Mesenchymal stem cell (in vitro differentiated cells and primary cell): ENCODE results near the gene CTNND1.

Source experiments
- DNase-seq: peaks from one replicate; pipeline ENCODE4 v3.0.0-alpha.2; 2013
- H2AFZ ChIP-seq: one replicate; pipeline ENCODE4 v1.6.1; 2013; ENCODE audit warnings: low read depth, mild to moderate bottlenecking, control low read depth, inconsistent platforms, low read length, moderate library complexity
- H2AK5ac ChIP-seq: 2 replicates; pipeline ENCODE4 v1.6.1; 2013; ENCODE audit warnings: low read length, moderate library complexity, mild to moderate bottlenecking, inconsistent platforms; ENCODE audit not compliant: severe bottlenecking
- H2BK120ac ChIP-seq: one replicate; pipeline ENCODE4 v1.6.1; 2013; ENCODE audit warnings: low read depth, mild to moderate bottlenecking, inconsistent platforms, low read length, moderate library complexity
- H2BK12ac ChIP-seq, 2 experiments: one replicate each; pipeline ENCODE4 v1.6.1; 2013; ENCODE audit warnings: inconsistent platforms in 2 of 2, low read length in 2 of 2, mild to moderate bottlenecking in 2 of 2, moderate library complexity in 2 of 2, control low read depth in 1 of 2
- H2BK15ac ChIP-seq: one replicate; pipeline ENCODE4 v1.6.1; 2013; ENCODE audit warnings: mild to moderate bottlenecking, low read depth, inconsistent platforms; ENCODE audit not compliant: poor library complexity, severe bottlenecking
- H2BK5ac ChIP-seq: 2 replicates; pipeline ENCODE4 v1.6.1; 2013; ENCODE audit warnings: low read depth, mild to moderate bottlenecking, low read length, control low read depth, inconsistent platforms; ENCODE audit not compliant: poor library complexity, severe bottlenecking
- H3K14ac ChIP-seq, 2 experiments: one replicate each; pipeline ENCODE4 v1.6.1; 2013; ENCODE audit warnings: inconsistent platforms in 2 of 2, low read length in 2 of 2, control low read depth in 1 of 2, mild to moderate bottlenecking in 1 of 2, moderate library complexity in 1 of 2
- H3K18ac ChIP-seq, 2 experiments: one replicate each; pipeline ENCODE4 v1.6.1; 2013; ENCODE audit warnings: inconsistent platforms in 2 of 2, low read length in 2 of 2, control low read depth in 1 of 2, low read depth in 1 of 2, mild to moderate bottlenecking in 1 of 2
- H3K23ac ChIP-seq, 2 experiments: one replicate each; pipeline ENCODE4 v1.6.1; 2013; ENCODE audit warnings: inconsistent platforms in 2 of 2, low read length in 2 of 2, mild to moderate bottlenecking in 2 of 2, moderate library complexity in 2 of 2, control low read depth in 1 of 2
- H3K27ac ChIP-seq: 2 replicates; pipeline ENCODE4 v1.5.1; 2013; ENCODE audit warnings: mild to moderate bottlenecking, moderate library complexity, low read length, control low read depth, inconsistent platforms; ENCODE audit not compliant: poor library complexity, severe bottlenecking
- H3K27me3 ChIP-seq, 2 experiments: 2 replicates each; pipeline versions ENCODE4 v1.6.1 to v1.7.0; 2013; ENCODE audit warnings: low read length in 2 of 2, mild to moderate bottlenecking in 2 of 2, moderate library complexity in 2 of 2, control low read depth in 1 of 2, inconsistent platforms in 1 of 2; ENCODE audit not compliant: control insufficient read depth in 1 of 2, insufficient read depth in 1 of 2
- H3K36me3 ChIP-seq, 2 experiments: 2 replicates each; pipeline versions ENCODE4 v1.6.1 to v1.7.0; 2013; ENCODE audit warnings: low read length in 2 of 2, control low read depth in 1 of 2, inconsistent platforms in 1 of 2, low read depth in 1 of 2, mild to moderate bottlenecking in 1 of 2; ENCODE audit not compliant: insufficient read depth in 2 of 2, control insufficient read depth in 1 of 2
- H3K4ac ChIP-seq, 2 experiments: one replicate each; pipeline ENCODE4 v1.6.1; 2013; ENCODE audit warnings: inconsistent platforms in 2 of 2, low read length in 2 of 2, mild to moderate bottlenecking in 2 of 2, moderate library complexity in 2 of 2, control low read depth in 1 of 2, low read depth in 1 of 2
- H3K4me1 ChIP-seq: 2 replicates; pipeline ENCODE4 v1.6.1; 2013; ENCODE audit warnings: low read depth, low read length, control low read depth; ENCODE audit not compliant: control insufficient read depth, insufficient read depth
- H3K4me2 ChIP-seq: 2 replicates; pipeline ENCODE4 v1.6.1; 2013; ENCODE audit warnings: low read length, mild to moderate bottlenecking, inconsistent platforms; ENCODE audit not compliant: poor library complexity, severe bottlenecking
- H3K4me3 ChIP-seq, 2 experiments: 2 replicates each; pipeline versions ENCODE4 v1.5.1 to v1.7.0; 2013; ENCODE audit warnings: low read length in 2 of 2, mild to moderate bottlenecking in 2 of 2, control low read depth in 1 of 2, low read depth in 1 of 2; ENCODE audit not compliant: insufficient read depth in 1 of 2
- H3K79me1 ChIP-seq: replicated peaks from 2 replicates; pipeline ENCODE4 v1.6.1; 2013; ENCODE audit warnings: mild to moderate bottlenecking, control low read depth, low read length, inconsistent platforms; ENCODE audit not compliant: poor library complexity, severe bottlenecking
- H3K9ac ChIP-seq: 2 replicates; pipeline ENCODE4 v1.7.0; 2013; ENCODE audit warnings: mild to moderate bottlenecking, low read length, moderate library complexity
- H3K9me3 ChIP-seq: 2 replicates; pipeline ENCODE4 v1.7.0; 2013; ENCODE audit warnings: mild to moderate bottlenecking, low read length; ENCODE audit not compliant: control insufficient read depth
- H4K8ac ChIP-seq: one replicate; pipeline ENCODE4 v1.6.1; 2013; ENCODE audit warnings: inconsistent platforms, mild to moderate bottlenecking, low read length, moderate library complexity
- H4K91ac ChIP-seq: one replicate; pipeline ENCODE4 v1.6.1; 2013; ENCODE audit warnings: mild to moderate bottlenecking, low read length, inconsistent platforms
- WGBS: methylation state at CpG from one replicate; pipeline ENCODE4 v1.1.7; 2013; ENCODE audit warnings: mixed read lengths; 5-methylcytosine and 5-hydroxymethylcytosine counted together

Gene CTNND1

DNA sequence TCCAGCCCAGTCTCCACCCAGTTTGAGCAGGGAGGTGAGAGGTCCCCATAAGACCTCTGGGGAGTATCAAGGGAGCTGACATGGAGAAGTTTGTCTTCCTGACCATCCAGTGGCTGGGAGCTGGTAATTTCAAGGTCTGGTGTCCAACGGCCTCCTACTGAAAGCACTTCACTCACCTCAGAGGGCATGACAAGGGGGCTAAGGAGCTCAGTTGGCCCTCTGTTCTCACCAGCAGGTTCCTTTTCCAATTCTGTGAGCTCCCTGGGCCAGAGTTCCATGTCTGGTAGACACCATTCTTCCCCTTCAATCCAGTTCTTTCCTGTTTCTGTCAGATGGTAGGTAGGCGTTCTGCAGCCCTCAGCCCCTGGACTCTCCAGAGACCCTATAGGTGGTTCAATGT, 17.2 kb upstream of the CTNND1 start:
- H2AFZ ChIP-seq, result no peak overlapping the region
- no peak for DNase-seq

DNA sequence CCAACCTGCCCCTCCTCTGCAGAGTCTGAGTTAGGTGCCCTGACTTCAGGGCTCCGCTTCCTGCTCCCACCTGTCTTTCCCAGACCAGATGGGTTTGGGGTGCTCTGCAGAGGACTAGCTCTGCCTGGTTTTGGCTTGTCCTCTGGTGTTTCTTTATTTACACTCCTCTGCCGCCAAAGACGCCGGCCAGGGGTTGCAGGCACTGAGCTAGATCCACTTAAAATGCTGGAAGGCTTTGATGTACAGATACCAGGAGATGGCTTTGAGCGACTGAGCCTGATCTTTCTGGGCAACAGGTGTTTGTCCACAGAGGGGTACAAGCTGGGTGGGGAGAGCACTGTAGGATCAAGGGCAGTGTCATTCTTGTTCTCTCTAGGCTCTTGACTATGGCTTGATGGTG, 16.4 kb upstream of the CTNND1 start:
- no peak for DNase-seq
- H3K4ac ChIP-seq, result no peak overlapping the region
- H3K18ac ChIP-seq, result no peak overlapping the region
- no peaks in the 10 kb centered on the region for H3K4me1 ChIP-seq
- H3K9me3 ChIP-seq, result no peaks in the 10 kb centered on the region
- H3K4me2 ChIP-seq, result no peak overlapping the region
- H2BK5ac ChIP-seq, result no peak overlapping the region
- H2AK5ac ChIP-seq, result no peak overlapping the region
- H4K8ac ChIP-seq, result no peak overlapping the region
- H3K9ac ChIP-seq, result no peak overlapping the region
- 96% methylated on average over 5 of the region's 5 CpGs for WGBS
- H2BK120ac ChIP-seq, result no peak overlapping the region
- H3K27ac ChIP-seq, result no peak overlapping the region
- no peak overlapping the region for H2AFZ ChIP-seq
- peaks cover 26 to 72% of the 10 kb centered on the region in 2 experiments for H3K36me3 ChIP-seq
- no peak overlapping the region for H2BK12ac ChIP-seq
- no peak overlapping the region for H4K91ac ChIP-seq
- H2BK15ac ChIP-seq, result peak overlapping the region; percentile 61
- H3K23ac ChIP-seq, result no peak overlapping the region
- peaks cover 29% of the 10 kb centered on the region for H3K79me1 ChIP-seq
- no peak overlapping the region for H3K4me3 ChIP-seq
- no peak overlapping the region for H3K14ac ChIP-seq
- no peaks in the 10 kb centered on the region for H3K27me3 ChIP-seq

More for the DNA sequence above, 17.2 kb upstream of the CTNND1 start:
- Histone ChIP-seq H3K9me3 (no peaks in the 10 kb centered on the region), H4K91ac (no peak overlapping the region), H3K23ac (peak overlapping the region in 1 of 2 experiments; percentile 40), H3K9ac (no peak overlapping the region), H3K27me3 (no peaks in the 10 kb centered on the region), H3K79me1 (peaks cover 29% of the 10 kb centered on the region), H3K27ac (no peak overlapping the region), H3K18ac (no peak overlapping the region), H3K36me3 (peaks cover 28 to 76% of the 10 kb centered on the region in 2 experiments), H3K4me2 (no peak overlapping the region), H2BK5ac (no peak overlapping the region), H3K14ac (no peak overlapping the region), H2BK15ac (no peak overlapping the region), H3K4me1 (no peaks in the 10 kb centered on the region), H2BK120ac (no peak overlapping the region), H2BK12ac (no peak overlapping the region), H3K4ac (no peak overlapping the region), H4K8ac (no peak overlapping the region), H2AK5ac (no peak overlapping the region), H3K4me3 (no peak overlapping the region)
- WGBS, result 84% methylated on average over 2 of the region's 2 CpGs

DNA sequence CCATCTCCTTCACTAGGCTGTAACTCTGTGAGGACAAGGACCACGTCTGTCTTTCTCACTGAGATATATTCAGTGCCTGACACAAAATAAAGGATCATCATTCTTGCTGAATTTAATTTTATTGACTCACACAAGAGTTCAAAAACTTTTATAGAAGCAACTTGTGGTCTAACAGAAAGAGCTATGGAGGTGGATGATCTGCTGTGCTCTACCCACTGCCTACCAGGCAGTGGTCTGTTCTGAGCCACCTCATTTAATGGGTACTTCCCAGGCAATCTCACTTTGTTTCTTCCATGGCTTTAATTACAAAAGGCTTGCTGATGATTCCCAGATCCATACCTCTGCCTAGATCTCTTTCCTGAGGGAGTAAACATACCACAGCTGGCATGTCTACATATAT, 14.7 kb upstream of the CTNND1 start:
- Histone ChIP-seq H3K79me1 (peaks cover 28% of the 10 kb centered on the region), H2BK12ac (no peak overlapping the region), H2AFZ (no peak overlapping the region), H2AK5ac (no peak overlapping the region), H3K4me3 (no peak overlapping the region), H2BK5ac (no peak overlapping the region), H3K27ac (no peak overlapping the region), H3K18ac (no peak overlapping the region), H3K4me1 (no peaks in the 10 kb centered on the region), H3K4ac (no peak overlapping the region), H3K9ac (no peak overlapping the region), H3K14ac (no peak overlapping the region), H4K8ac (no peak overlapping the region), H3K9me3 (no peaks in the 10 kb centered on the region), H3K23ac (no peak overlapping the region), H2BK15ac (no peak overlapping the region), H2BK120ac (no peak overlapping the region), H4K91ac (no peak overlapping the region), H3K36me3 (peaks cover 26 to 80% of the 10 kb centered on the region in 2 experiments), H3K27me3 (no peaks in the 10 kb centered on the region), H3K4me2 (no peak overlapping the region)
- no peak for DNase-seq
- no CpG with 5 or more reads among the region's 1 CpG for WGBS

DNA sequence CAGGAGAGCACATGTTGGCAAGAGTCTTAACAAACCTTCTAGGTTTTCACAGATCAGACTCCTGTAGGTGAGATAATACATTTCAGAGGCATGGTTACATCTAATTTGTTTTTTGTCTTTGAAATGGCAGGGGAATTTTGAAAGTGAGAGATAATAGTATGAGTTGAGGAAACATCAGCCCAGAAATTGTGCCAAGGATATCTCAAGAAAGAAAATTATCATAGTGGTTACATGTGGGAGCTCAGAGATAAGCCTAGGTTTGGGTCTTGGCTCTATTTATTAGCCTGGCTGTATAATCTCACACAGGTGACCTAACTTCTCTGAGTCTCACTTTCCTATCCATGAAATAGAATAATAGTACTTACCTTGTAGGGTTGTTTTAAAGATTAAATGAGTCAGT, 10.4 kb upstream of the CTNND1 start:
- no peak overlapping the region for H3K18ac ChIP-seq
- peaks cover 11% of the 10 kb centered on the region for H3K79me1 ChIP-seq
- no peak overlapping the region for H2AK5ac ChIP-seq
- no peak overlapping the region for H2BK15ac ChIP-seq
- H3K23ac ChIP-seq, result no peak overlapping the region
- no peak overlapping the region for H4K91ac ChIP-seq
- H2BK5ac ChIP-seq, result no peak overlapping the region
- no peak overlapping the region for H2AFZ ChIP-seq
- no peak overlapping the region for H3K27ac ChIP-seq
- no peaks in the 10 kb centered on the region for H3K9me3 ChIP-seq
- H3K4me1 ChIP-seq, result peaks cover 1% of the 10 kb centered on the region
- no peak overlapping the region for H3K4ac ChIP-seq
- no peak overlapping the region for H3K4me3 ChIP-seq
- H4K8ac ChIP-seq, result no peak overlapping the region
- no peak overlapping the region for H2BK120ac ChIP-seq
- H3K27me3 ChIP-seq, result no peaks in the 10 kb centered on the region
- H2BK12ac ChIP-seq, result no peak overlapping the region
- H3K36me3 ChIP-seq, result peaks cover 5 to 43% of the 10 kb centered on the region in 2 experiments
- no peak overlapping the region for H3K4me2 ChIP-seq
- H3K9ac ChIP-seq, result no peak overlapping the region
- no peak overlapping the region for H3K14ac ChIP-seq
- no peak for DNase-seq
